Thoracic aorta (tissue), 2 donors: ENCODE measurements around the gene TNS3. TPM values are rescaled to one million over a fixed set of nuclear protein-coding genes. Genes with fewer than 3 reads are reported as not detected.
"Not testable (repeated sequence)": the region's sequence is repeated elsewhere in the genome, so short reads cannot be mapped to it uniquely, and the experiment has no call there.

Source experiments
- ATAC-seq: fragments of 150-250 bp; one replicate; pipeline ENCODE4 v1.8.0; 2017; ENCODE audit warnings: low read depth; ENCODE audit not compliant: insufficient number of reproducible peaks, low FRiP score
- DNase-seq: peaks from one replicate; pipeline ENCODE4 v3.0.0-alpha.2; 2020; ENCODE audit warnings: low spot score
- H3K27ac ChIP-seq, 2 donors: fragments of 200-600 bp; sonication (generic); 1 replicate in 1 of 2; 2 replicates in 1 of 2; pipeline ENCODE4 v1.5.1; 2016; ENCODE audit warnings: mild to moderate bottlenecking in 2 of 2, moderate library complexity in 2 of 2
- H3K27me3 ChIP-seq: fragments of 200-600 bp; sonication (generic); replicated peaks from 2 replicates; pipeline ENCODE4 v1.6.0; 2016; ENCODE audit warnings: mild to moderate bottlenecking; ENCODE audit not compliant: insufficient read depth
- H3K36me3 ChIP-seq: fragments of 200-600 bp; sonication (generic); one replicate; pipeline ENCODE4 v1.5.1; 2016
- H3K4me1 ChIP-seq, 2 donors: fragments of 200-600 bp; sonication (generic); 1 replicate in 1 of 2; 2 replicates in 1 of 2; pipeline versions ENCODE4 v1.5.1 to v1.6.0; 2016; ENCODE audit warnings: low read depth in 2 of 2, mild to moderate bottlenecking in 1 of 2; ENCODE audit not compliant: control insufficient read depth in 1 of 2
- H3K4me3 ChIP-seq: fragments of 200-600 bp; sonication (generic); 2 replicates; pipeline ENCODE4 v1.5.1; 2016; ENCODE audit warnings: mild to moderate bottlenecking
- H3K9me3 ChIP-seq: fragments of 200-600 bp; sonication (generic); 2 replicates; pipeline ENCODE4 v1.5.1; 2016
- CTCF ChIP-seq: fragments of 200-600 bp; sonication (generic); IDR thresholded peaks from one replicate; pipeline ENCODE4 v1.5.1; 2019; ENCODE audit warnings: antibody characterized with exemption
- total RNA-seq, 2 donors: library from RNA; depleted of rRNA; stranded (reverse); fragments of >200 nt; gene quantifications; one replicate each; pipeline versions ENCODE4 v1.1.0 to v1.2.3, GENCODE V29; 2016

TNS3 gene
- total RNA-seq, 2 donors from 2014 or later, result 138 to 151 TPM

GRCh38 chr7:47597379-47597778, 15.5 kb upstream of the TNS3 start:
- no peak overlapping the region for H3K27ac ChIP-seq

GRCh38 chr7:47596502-47597202, 14.7 kb upstream of the TNS3 start:
- Histone ChIP-seq H3K27ac (no peak overlapping the region), H3K36me3 (no peaks in the 10 kb centered on the region), H3K4me3 (no peak overlapping the region), H3K4me1 (peaks cover 21 to 39% of the 10 kb centered on the region in 2 donors), H3K9me3 (peaks cover 7% of the 10 kb centered on the region), H3K27me3 (no peaks in the 10 kb centered on the region)
- DNase-seq (no peak), ATAC-seq (no peak)
- TF ChIP-seq CTCF, result no peak

More at GRCh38 chr7:47597379-47597778, 15.5 kb upstream of the TNS3 start:
- no peak for TF ChIP-seq CTCF
- DNase-seq (no peak), ATAC-seq (no peak)
- no peaks in the 10 kb centered on the region for H3K27me3 ChIP-seq
- no peaks in the 10 kb centered on the region for H3K36me3 ChIP-seq
- no peak overlapping the region for H3K4me3 ChIP-seq
- peaks cover 16 to 36% of the 10 kb centered on the region in 2 donors for H3K4me1 ChIP-seq
- peaks cover 7% of the 10 kb centered on the region for H3K9me3 ChIP-seq

- H3K27me3 ChIP-seq, result no peaks in the 10 kb centered on the region
- ATAC-seq, result no peak
- DNase-seq, result no peak
- H3K4me3 ChIP-seq, result no peak overlapping the region
- H3K27ac ChIP-seq, result no peak overlapping the region
- no peaks in the 10 kb centered on the region for H3K36me3 ChIP-seq
- no peak for TF ChIP-seq CTCF
- peaks cover 7% of the 10 kb centered on the region for H3K9me3 ChIP-seq
- peaks cover 13 to 30% of the 10 kb centered on the region in 2 donors for H3K4me1 ChIP-seq
Measured at GRCh38 chr7:47594406-47594805, 12.5 kb upstream of the TNS3 start.

- Histone ChIP-seq H3K36me3 (no peaks in the 10 kb centered on the region), H3K9me3 (peaks cover 5% of the 10 kb centered on the region), H3K4me3 (no peak overlapping the region), H3K27me3 (no peaks in the 10 kb centered on the region), H3K4me1 (peaks cover 23 to 47% of the 10 kb centered on the region in 2 donors), H3K27ac (peak overlapping the region in 1 of 2 donors; percentile 20)
- ATAC-seq (no peak), DNase-seq (no peak)
- no peak for TF ChIP-seq CTCF
Measured at GRCh38 chr7:47591655-47592572, 10.0 kb upstream of the TNS3 start.

- no peak for TF ChIP-seq CTCF
- no peak for ATAC-seq
- Histone ChIP-seq H3K27ac (peak overlapping the region in 1 of 2 donors; percentile 20), H3K4me3 (no peak overlapping the region), H3K27me3 (no peaks in the 10 kb centered on the region), H3K9me3 (no peaks in the 10 kb centered on the region), H3K4me1 (peaks cover 25 to 45% of the 10 kb centered on the region in 2 donors), H3K36me3 (no peaks in the 10 kb centered on the region)
- DNase-seq, result no peak
Measured at GRCh38 chr7:47591089-47591654, 9.3 kb upstream of the TNS3 start.

- not testable (repeated sequence) for ATAC-seq, H3K36me3 ChIP-seq, DNase-seq, H3K4me3 ChIP-seq, H3K9me3 ChIP-seq, H3K27me3 ChIP-seq
- peak overlapping the region in 1 of 2 donors; percentile 9 for H3K27ac ChIP-seq
- peaks cover 27 to 50% of the 10 kb centered on the region in 2 donors for H3K4me1 ChIP-seq
Measured at GRCh38 chr7:47590215-47590614, 8.3 kb upstream of the TNS3 start.
